Keratinocyte (primary cell): ENCODE results near the gene EXD3.
"Not testable (repeated sequence)": the region's sequence is repeated elsewhere in the genome, so short reads cannot be mapped to it uniquely, and the experiment has no call there.

Experiments used
- CTCF ChIP-seq, 3 experiments: IDR thresholded peaks in 1 of 3; conservative IDR thresholded peaks in 1 of 3; optimal IDR thresholded peaks in 1 of 3; 2 replicates in 2 of 3; 3 replicates in 1 of 3; pipeline versions ENCODE3 to v1.5.1; 2011; ENCODE audit warnings: low read length in 3 of 3, mild to moderate bottlenecking in 3 of 3, moderate library complexity in 2 of 3, control low read depth in 1 of 3, inconsistent platforms in 1 of 3; ENCODE audit not compliant: insufficient read depth in 2 of 3; ENCODE audit errors: extremely low read depth in 1 of 3
- EZH2 ChIP-seq: IDR thresholded peaks from one replicate; pipeline ENCODE4 v1.6.1; 2012; ENCODE audit warnings: inconsistent platforms, mild to moderate bottlenecking, low read length, moderate library complexity

- not testable (repeated sequence) for TF ChIP-seq CTCF (optimal IDR thresholded peaks at IDR 0.05 in 1 of 3, IDR thresholded peaks at IDR 0.05 in 1 of 3, conservative IDR thresholded peaks at IDR 0.05 in 1 of 3; ENCODE audit: extremely low read depth in 1 of 3, insufficient read depth in 2 of 3, low read length in 3 of 3); EZH2
These were observed 36.4 kb downstream of the EXD3 start for GRCh38 chr9:137386507-137387113.
